HG03432 (cell line): ENCODE results near the gene EVA1C.
"Not testable (repeated sequence)": the region's sequence is repeated elsewhere in the genome, so short reads cannot be mapped to it uniquely, and the experiment has no call there.

Experiments
- ATAC-seq: cut with Tn5 transposase; IDR thresholded peaks from one replicate; pipeline ENCODE4 v1.9.1; 2021; ENCODE audit warnings: mild to moderate bottlenecking, moderate library complexity; ENCODE audit not compliant: unreplicated experiment

Gene EVA1C

DNA sequence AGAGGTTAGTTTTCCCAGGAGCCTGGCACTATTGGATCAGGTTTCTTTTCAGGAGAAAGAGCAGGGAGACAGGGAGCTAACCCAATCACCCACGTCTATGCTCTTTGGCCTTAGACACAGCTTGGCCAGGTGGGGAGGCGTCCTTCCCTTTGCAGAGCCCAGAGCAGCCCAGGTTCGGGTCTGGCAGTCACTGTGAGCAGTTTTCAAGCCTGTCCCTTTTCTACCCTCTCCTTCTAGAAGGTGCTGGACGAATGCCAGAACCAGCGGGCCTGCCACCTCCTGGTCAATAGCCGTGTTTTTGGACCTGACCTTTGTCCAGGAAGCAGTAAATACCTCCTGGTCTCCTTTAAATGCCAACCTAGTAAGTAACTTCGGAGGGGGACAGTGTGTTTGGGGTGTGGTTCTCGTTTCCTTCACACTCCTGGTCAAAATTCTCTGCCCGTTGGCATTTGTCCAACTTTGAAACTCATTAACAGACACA, 44.9 kb downstream of the EVA1C start:
- ATAC-seq, result no peak

DNA sequence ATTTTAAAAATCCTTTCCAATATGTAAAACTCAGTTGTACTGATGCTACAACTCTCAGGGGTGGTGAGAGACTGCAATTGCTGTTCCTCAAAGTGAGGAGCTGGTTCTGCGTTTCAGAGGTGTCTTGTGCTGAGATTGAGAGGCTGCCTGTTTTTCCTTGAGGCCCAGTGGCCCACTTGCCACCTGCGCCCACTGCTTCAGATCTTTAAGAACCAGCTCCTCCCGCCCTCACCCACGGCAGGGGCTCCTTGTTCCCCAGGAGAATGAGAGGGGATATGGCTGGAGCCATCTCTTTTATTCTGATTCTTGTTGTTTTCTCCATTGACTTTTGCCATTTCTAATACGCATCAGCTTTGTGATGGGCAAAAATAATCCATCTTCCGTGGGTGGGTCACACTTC, 45.5 kb downstream of the EVA1C start:
- no peak for ATAC-seq

DNA sequence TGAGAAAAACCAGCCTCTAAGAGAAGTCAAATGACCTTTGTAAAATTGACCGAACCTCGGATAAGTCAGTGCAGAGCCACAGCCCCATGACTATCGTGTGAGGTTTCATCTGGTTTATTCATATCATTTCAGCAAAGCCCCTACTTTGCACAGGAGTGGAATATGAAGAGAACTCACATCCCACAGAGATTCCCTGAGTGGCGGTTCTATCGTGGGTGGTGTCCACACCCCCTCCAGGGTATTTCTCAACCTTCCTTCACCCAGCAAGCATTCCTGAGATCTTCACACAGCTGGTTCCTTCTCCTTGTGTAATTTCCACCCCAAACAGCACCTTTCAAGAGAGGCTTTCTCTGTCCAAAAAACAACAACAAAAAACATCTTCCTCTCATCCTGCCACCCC, 47.5 kb downstream of the EVA1C start:
- no peak for ATAC-seq

DNA sequence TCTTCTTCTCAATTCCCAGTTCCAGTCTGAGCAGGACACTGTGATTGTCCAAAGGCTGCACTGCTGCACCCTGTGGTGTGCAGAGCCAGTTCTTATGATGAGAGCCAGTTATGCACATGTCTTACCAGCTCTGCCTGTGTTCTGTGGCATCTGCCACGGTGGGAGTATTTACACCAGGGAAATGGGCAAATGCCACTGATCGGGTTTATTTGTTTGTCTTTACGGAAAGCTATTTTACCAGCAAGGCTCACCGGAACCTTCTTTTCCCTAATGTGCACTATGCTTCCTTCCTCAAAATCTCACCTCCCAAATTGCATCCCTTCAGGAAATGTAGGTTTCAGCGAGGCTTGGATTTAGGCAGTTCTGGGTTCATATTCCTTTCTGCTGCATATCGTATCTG, 49.0 kb downstream of the EVA1C start:
- no peak for ATAC-seq

DNA sequence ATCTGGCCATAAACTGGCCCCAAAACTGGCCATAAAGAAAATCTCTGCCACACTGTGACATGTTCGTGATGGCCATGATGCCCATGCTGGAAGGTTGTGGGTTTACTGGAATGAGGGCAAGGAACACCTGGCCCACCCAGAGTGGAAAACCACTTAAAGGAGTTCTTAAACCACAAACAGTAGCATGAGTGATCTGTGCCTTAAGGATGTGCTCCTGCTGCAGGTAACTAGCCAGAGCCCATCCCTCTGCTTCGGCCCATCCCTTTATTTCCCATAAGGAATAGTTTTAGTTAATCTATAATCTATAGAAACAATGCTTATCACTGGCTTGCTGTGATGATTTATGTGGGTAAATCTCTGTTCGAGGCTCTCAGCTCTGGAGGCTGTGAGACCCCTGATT, 50.1 kb downstream of the EVA1C start:
- ATAC-seq, result not testable (repeated sequence)

DNA sequence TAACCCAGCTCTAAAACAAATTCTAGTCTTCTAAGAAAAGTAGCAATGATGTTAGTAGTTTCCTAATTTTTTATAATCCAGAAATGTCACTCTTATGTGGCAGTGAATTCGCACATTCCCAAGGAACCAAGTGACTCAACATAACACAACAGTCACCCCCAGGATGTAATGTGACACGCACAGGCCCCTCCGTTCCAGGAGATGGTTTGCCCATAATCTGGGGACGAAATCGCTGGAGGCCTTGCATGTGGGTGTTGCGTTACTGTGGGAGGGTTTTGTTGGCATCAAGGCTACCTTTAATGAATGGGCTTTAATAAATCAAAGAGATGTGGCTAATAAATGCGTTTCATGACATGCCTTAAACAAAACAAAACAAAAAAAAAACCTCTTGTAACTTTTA, 50.9 kb downstream of the EVA1C start:
- ATAC-seq, result no peak

DNA sequence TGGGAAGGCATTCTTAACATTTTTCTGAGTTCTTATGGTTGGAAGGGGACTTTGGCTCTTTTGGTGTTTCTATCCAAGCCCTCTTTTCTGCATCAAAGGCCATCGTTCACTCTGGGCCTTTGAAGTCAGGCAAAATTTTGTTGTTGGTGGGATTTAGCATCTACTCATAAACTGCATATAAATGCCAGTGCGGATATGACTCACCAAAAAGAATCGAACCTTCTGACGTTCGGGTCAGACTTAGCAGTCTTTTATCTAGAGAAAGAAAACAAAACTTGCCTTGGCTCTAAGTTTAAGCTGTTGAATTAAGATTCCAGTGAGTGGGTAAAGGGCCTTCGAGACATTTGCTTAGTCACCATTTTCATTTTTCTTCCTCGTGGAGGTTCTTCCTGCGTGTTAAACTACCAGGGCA, 51.4 kb downstream of the EVA1C start:
- no peak for ATAC-seq

DNA sequence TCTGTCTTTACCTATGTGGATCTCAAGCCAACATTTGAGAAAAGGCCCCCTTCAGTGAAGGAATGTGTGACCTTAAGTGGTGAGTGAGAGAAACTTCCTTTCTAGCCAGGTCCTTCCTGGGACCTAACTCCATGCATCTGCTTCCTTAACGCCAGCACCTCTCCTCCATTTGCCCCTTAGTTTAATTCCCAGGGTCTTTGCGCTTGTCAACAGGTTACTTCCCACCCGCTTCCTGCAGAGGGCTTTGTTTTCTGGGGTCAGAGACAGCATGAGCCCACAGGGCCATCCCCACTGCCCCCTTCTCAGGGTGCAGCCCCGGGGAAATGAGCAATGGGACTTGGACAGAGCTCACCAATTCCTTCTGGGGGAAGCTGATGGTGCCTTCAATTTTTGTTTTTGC, 54.8 kb downstream of the EVA1C start:
- ATAC-seq, result no peak

DNA sequence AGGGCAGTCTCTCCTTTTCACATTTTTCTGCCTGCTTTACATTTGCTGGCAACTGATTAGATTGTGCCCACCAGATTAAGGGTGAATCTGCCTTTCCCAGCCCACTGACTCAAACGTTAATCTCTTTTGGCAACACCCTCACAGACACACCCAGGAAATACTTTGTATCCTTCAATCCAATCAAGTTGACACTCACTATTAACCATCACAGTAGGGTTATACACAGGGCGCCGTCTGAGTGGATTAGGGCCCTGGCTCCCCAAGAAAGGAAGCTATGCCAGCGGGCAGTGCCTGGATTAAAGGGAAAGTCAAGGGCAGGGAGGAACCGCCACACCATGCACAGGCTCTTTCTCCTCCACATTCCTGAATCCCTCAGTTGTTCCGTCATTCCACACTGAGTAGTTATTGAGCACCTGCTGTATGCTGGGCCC, 56.2 kb downstream of the EVA1C start:
- ATAC-seq, result no peak

DNA sequence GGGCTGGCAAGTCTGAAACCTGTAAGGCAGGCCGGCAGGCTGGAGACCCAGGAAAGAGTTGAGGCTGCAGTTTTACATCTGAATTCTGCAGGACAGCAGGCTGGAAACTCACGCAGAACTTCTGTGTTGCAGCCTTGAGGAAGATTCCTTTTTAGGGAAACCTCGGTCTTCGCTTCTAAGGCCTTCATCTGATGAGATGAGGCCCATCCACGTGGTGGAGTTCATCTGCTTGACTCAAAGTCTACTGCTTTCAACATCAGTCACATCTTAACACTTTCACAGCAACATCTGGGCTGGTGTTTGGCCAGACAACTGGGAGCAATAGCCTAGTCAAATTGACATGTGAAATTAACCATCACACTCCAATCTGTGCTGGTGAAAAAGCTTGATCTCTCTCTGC, 57.1 kb downstream of the EVA1C start:
- ATAC-seq, result no peak

DNA sequence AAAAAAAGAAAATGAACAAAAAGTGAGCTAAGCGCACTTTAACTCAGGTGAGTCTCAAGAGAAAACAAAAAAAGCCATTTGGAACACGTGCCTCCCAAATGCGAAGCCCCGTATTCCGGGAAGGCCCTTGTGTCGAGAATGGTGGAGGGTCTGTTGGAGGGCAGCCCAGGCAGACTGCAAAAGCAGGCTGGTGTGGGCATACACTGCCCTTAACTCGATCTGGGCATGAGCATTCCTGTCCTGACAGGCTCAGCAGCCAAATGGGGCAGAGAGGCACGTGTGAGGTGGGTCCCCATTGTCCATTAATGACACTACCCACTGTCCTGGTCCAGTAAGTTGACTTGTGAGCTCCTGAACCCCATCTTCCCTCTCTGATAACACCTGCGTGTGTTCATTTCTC, 57.7 kb downstream of the EVA1C start:
- ATAC-seq, result no peak

DNA sequence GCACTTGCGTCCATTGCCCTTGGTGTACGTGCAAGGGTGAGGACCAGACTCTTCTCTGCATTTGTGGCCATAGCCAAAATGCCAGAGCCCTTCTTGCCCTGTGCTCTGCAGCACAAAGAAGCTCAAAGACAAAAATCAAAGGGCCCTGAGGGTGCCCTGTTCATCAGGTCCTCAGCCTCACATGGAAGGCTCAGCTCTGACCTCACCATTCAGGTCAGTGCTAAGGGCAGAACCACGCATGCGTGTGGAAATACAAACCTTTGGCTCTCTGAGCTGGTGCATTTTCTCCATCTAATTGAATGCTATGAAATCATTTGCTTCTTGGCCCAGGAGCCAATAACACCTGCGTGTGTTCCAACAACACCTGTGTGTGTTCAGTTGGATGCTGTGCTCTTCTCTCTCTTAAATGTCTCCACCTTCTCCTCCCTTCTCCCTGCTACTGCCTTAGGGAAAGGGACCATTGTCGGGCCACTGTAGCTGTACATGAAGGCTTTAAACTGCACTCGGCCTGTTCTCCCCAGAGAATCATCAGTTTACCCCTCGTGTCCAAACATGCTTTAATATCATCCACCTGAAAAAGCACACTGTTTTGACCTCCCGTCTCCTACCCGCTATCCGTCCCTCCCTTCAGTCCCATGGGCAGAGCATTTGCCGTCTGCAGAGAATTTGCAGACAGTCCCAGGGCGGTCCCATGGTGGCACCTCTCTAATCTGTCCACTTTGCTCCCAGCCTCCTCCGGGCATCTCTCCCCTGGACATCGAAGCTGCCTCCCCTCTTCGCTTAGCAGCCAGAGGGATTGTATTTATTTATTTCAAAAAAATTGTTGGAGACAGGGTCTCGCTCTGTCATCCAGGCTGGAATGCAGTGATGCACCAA, 60.6 kb downstream of the EVA1C start:
- no peak for ATAC-seq

DNA sequence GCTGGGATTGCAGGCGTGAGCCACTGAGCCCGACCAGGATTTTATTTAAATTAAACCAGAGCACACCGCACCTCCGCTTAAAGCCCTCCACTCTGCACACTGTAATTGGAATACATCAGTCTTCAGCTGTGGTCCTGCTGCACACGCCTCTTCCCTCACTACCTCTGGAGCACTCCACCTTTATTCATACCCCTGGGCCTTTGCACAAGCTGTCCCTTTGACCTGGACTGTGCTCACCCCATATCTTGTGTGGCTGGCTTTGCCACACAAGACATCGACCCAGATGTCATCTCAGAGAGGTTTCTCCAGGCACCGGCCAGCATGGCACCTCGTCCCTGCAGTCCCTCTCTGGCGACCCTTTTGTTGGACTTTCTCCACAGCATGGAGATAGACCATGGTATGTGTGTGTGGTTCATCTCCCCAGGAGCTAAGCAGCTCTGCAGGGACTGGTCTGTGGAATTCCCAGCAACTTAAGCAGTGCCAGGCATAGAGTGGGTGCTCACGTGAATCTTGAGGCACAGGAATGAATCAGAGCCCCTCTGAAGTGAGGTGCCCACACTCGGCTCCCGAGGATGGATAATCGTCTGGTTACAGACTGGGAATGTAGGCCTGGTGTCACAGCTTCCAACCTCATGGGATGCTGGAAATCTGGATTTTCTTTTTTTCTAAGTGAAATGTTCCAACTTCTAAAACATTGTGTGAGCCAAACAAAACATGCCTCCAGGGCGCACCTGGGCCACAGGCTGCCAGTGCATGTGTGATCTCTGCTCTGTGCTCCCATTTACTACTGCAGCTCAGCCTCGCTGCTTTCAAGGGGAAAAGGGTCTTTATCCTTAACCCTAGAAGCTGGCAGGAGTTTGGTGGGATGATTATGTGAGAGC, 61.9 kb downstream of the EVA1C start:
- ATAC-seq, result no peak

DNA sequence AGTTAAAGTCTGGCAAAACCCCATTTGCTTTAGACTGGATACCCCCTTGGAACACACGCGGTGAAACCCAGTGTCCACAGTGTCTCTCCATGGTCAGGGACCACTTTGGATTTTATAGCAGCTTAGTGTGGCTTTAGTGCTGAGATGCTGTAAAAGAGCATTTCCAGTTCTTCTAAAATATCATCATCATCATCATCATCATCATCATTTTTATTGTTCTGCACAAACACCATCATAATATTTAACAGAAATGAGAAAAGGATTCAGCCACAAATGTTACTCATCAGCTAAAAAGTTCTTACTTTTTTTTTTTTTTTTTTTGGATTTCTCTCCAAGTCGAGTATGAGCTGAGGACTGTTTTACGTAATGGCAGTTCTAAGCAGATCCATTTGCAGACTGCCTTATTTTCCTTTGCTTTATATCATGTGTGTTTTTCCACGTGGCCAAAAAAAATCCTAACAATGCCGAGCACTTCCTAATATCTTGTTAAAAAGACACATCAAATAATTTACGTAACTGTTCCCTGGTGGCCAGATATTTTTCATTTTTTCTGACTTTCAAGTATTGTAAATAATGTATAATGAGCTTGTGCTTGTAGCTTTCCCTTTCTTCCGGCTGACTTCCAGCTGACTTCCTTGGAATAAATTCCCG, 62.8 kb downstream of the EVA1C start:
- no peak for ATAC-seq

DNA sequence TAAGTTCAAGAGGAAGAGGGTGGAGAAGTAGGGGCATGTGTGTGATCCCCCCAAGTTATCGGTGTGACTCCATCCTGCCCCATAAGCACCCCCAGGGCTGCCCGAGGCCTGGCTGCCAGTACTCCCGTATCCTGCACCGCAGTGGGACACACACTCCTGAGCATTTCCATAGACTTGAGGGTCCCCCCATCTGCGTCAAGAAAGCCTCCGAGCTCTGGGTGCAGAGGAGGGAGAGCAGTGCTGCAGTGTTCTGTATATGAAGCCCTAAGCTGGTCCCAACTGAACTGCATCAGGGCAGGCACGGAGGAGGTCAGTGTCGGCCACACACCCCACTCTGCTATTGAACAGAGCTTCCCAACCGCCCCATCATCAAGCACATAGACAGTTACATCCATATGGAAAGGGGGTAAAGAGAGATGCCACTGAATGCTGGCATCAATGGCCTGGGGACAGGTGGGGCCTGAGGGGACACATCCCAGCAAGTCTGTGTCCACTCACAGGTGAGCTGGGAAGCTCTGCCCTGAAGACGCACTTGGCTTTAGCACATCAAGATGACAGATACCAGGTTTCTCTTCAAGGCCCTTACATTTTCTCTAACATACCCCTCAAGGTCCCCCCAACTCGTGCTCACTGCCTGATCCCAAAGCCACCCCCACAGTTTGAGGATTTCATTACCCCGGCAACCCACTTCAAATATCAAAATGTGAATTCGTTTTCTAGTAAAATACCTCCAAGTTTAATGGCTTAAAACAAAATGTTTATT, 64.3 kb downstream of the EVA1C start:
- no peak for ATAC-seq

DNA sequence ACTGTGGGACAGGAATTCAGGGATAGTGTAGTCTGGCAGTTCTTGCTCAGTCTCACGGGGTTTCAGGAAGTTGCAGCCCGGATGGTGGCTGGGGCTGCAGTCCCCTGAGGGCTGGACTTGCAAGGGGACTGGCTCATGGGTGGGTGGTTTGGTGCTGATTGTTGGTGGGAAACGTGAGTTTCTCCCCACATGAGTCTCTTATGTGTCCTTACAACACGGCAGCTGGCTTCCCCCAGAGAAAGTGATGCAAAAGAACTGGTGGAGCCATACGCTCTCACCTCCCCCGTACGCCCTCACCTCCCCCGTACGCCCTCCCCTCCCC, 64.9 kb downstream of the EVA1C start:
- ATAC-seq, result no peak

DNA sequence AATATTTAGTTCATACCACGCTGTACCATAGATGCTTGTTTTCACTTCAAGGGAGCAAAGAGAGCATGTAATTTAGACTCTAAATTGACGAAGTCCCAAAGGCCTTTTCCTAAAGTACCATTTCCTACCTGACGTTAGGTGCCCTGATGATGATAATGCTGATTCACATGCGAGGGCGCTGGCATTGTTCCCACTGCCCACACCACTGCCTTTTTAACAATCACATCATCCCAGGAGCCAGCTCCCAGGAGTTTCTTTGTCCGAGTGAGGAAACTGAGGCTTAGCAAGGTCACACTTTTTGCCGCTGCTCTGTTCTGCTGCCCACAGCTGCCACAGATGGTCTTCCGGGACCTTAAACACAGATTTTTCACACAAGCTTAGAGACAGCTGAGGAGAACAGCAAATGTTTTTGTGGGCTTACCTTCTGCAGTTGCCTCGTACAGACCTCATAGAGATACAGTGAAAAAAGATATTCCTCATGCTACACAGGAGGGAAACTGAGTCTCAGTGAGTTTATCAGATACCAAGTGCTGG, 69.4 kb downstream of the EVA1C start:
- ATAC-seq, result no peak

DNA sequence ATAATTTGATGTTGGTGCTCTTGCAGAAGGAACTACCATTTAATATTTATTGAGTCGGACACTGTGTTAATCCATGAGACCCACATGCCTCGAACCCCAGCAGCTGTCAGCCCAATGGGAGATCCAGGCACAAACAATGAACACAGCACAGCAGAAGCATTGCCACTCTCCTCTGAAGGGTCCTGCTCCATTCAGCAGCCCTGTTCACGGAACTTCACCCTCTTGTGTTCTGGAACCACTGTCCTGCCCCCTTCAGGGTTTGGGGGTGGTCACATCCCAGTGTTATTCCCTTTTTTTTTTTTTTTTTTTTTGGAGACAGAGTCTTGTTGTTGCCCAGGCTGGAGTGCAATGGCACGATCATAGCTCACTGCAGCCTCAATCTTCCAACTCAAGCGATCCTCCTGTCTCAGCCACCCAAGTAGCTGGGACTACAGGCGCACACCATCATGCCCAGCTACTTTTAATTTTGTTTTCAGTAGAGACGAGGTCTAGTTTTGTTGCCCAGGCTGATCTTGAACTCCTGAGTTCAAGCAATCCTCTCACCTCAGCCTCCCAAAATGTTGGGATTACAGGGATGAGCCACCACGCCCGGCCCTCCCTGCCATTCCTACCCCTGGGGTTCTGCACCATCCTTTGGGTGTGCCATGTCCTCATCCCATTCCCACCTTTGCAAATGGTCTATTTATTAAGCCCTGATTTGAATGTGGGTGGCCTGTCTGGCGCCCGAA, 70.2 kb downstream of the EVA1C start:
- no peak for ATAC-seq

DNA sequence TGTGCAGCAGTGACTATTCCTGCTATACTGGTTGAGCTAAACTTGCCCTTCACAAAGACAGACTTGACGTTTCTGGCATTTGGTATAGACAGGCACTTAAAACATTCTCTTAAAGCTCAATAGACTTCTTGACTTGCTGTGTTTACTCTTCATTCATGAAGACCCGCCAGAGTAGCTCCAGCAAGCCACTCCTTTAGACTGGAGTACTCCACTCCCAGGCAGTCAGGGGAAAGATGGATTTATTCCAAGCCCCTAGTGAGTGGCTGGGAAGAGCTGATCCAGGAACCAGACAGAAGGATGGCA, 70.7 kb downstream of the EVA1C start:
- ATAC-seq, result no peak
